HL-60 (cell line): ENCODE results near the gene PPP1R9A.

Experiments used
- DNase-seq, 2 experiments: peaks; one replicate each; pipeline ENCODE4 v3.0.0-alpha.2; 2010 to 2020; ENCODE audit warnings: low read depth in 1 of 2, low spot score in 1 of 2
- H3K27ac ChIP-seq: fragments of 250-450 bp; sonication (Bioruptor Pico); replicated peaks from 2 replicates; pipeline ENCODE4 v1.5.1; 2020; ENCODE audit warnings: mild to moderate bottlenecking, moderate library complexity
- H3K27me3 ChIP-seq: fragments of 250-450 bp; sonication (Bioruptor Pico); 2 replicates; pipeline ENCODE4 v1.5.1; 2021; ENCODE audit warnings: mild to moderate bottlenecking, moderate library complexity; ENCODE audit not compliant: insufficient read depth, poor library complexity, severe bottlenecking
- H3K4me3 ChIP-seq: replicated peaks from 2 replicates; pipeline ENCODE4 v1.5.1; 2011; ENCODE audit warnings: mild to moderate bottlenecking, control low read depth, low read length; ENCODE audit not compliant: insufficient read depth
- CTCF ChIP-seq: IDR thresholded peaks from one replicate; pipeline ENCODE4 v1.5.1; 2011; ENCODE audit warnings: low read length, control low read depth, inconsistent platforms; ENCODE audit not compliant: insufficient read depth
- GABPA ChIP-seq: IDR thresholded peaks from 2 replicates; pipeline ENCODE4 v1.6.1; 2012; ENCODE audit warnings: low read depth
- POLR2AphosphoS5 ChIP-seq: IDR thresholded peaks from 2 replicates; pipeline ENCODE4 v1.6.1; 2012; ENCODE audit warnings: low read depth
- REST ChIP-seq: IDR thresholded peaks from 2 replicates; pipeline ENCODE4 v1.6.1; 2012; ENCODE audit warnings: low read depth; ENCODE audit not compliant: insufficient replicate concordance
- SPI1 ChIP-seq: IDR thresholded peaks from 2 replicates; pipeline ENCODE4 v1.6.1; 2012; ENCODE audit warnings: low read depth, mild to moderate bottlenecking, borderline replicate concordance

The PPP1R9A gene

GRCh38 chr7:94980418-94981142 lies 73.2 kb downstream of the PPP1R9A start:
- no peak overlapping the region for H3K27ac ChIP-seq
- H3K27me3 ChIP-seq, result no peaks in the 10 kb centered on the region
- H3K4me3 ChIP-seq, result no peak overlapping the region
- DNase-seq, result no peak
- TF ChIP-seq CTCF, result no peak
- no peak for TF ChIP-seq GABPA
- TF ChIP-seq POLR2AphosphoS5, result no peak
- TF ChIP-seq SPI1, result no peak
- TF ChIP-seq REST, result no peak

- no peak overlapping the region for H3K27ac ChIP-seq
- no peaks in the 10 kb centered on the region for H3K27me3 ChIP-seq
- H3K4me3 ChIP-seq, result no peak overlapping the region
- no peak for DNase-seq
- TF ChIP-seq REST (no peak), POLR2AphosphoS5 (no peak), SPI1 (no peak), GABPA (no peak), CTCF (no peak)
Measured at GRCh38 chr7:94995921-94996320, 88.5 kb downstream of the PPP1R9A start.

GRCh38 chr7:94996369-94996768 lies 89.0 kb downstream of the PPP1R9A start:
- Histone ChIP-seq H3K27me3 (no peaks in the 10 kb centered on the region), H3K4me3 (no peak overlapping the region), H3K27ac (no peak overlapping the region)
- TF ChIP-seq CTCF (no peak), REST (no peak), GABPA (no peak), SPI1 (no peak), POLR2AphosphoS5 (no peak)
- DNase-seq, result no peak
